EH (cell line): Measurements from ENCODE around the gene CC2D2A.
A peak's percentile ranks its signal among the peaks of the same experiment; 100 is the strongest.

Experiments
- DNase-seq: peaks from one replicate; pipeline ENCODE4 v3.0.0-alpha.2; 2015; ENCODE audit warnings: low read depth

CC2D2A gene

DNA sequence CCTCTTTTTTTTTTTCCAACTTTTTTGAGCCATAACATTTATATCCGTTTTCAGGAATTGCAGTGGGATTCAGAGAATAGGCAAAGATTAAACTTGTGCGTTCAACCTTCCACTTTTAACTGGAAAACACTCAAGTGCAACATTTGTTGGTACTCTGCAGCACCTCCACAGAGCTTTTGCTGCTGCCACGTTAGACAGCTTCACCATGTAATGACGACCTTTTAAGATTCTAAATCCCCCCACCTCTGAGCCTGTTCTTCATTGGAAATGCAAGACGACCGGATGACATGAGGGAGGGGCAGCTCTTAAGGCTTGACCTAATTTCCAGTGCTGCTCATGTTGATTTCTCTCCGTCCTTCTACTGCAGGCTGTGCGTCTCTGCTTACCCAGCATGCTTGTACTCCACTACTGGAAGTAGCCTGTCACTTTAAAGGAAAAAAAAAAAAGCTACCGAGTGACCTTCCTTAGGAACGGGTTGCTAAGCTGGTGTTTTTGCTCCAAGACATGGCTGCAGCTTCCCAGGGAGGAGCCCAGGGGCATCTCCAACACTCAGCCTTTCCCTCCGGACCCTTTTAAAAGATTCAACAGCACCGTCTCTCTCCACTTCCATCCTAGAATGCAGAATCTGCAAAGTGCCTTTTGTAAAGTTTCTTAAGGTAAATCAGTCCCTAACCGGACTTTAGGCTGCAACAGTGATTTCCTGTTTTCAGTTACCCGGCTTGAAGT, at the start of gene CC2D2A:
TSS of gene CC2D2A (plus strand) at position 481 of the 726 bp plus-strand sequence. CDS start 6,051 bp downstream, outside the sequence.
- peak; percentile 56 for DNase-seq

DNA sequence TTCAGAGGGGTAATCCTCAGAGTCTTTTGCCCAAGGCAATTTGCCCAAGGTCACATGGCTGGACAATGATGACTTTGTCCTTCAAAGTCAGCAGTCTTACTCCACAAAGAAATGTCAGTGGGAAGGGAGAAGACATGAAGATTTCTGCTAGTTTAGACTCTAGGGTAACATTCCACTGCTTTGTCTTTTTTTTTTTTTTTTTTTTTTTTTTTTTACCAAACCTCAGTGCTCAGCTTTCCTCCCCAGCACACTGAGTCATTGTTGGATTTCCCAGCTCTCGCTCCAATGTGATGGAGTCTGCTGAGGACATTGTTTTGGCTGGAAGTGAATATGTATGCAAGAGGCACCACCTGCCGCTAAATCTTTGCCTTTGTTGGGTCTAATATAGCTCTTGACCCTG, 49.0 kb upstream of the CC2D2A start:
- peak; percentile 68 for DNase-seq

DNA sequence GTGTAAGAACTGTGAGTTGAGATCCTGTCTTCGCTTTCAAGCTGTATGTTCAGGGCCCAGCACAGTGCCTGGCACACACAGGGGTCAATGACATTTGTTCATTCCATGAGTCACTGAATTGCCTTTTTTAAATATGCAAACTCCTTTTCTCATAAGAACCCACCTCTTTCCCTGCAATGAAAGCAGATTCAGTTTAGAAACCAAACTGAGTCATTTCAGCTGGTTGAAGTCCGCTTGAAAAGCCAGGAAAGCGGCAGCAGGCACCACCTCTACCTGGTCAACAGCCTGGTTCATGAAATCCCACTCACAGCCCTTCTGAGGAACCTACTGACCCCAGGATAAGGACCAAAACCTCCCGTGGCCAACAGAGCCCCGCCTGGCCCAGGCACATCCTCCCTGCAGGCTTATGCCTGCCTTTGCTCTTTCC, 46.4 kb upstream of the CC2D2A start:
- no peak for DNase-seq

DNA sequence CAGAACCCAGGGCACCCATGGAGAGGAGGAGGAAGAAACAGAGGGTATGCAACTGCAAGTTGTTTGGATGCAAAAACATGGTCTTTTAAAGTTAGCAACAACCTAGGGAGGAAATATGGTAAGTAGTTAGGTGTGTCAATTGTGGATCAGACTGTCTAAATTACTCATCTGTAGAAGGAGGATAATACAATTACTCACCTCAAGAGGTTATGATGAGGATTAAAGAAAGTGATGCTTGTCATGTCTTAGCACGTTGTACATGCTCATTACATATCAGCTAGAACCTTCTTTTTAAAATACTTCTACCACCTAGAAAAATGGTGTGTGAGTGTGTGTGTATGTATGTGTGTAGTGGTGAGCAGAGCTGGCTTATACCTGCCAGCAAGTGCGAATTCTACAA, 44.2 kb upstream of the CC2D2A start:
- DNase-seq = no peak

DNA sequence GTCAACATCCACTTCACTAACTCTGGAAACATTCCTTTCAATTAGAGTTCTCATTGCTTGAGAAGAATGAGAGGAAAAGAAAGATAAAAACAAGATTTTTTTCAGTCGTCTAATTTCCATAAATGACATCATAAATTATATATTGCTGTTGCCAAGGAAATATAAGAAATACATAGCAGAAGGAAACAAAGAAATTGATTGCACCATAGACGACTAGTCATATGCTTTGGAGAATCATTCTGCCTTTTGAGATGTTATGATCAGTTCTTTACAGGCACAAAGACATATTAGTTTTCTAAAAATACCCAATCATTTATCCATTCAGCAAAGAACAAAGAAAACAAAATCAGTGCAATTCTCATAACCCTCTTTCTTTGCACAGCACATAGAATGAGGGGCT, 42.5 kb upstream of the CC2D2A start:
- no peak for DNase-seq

DNA sequence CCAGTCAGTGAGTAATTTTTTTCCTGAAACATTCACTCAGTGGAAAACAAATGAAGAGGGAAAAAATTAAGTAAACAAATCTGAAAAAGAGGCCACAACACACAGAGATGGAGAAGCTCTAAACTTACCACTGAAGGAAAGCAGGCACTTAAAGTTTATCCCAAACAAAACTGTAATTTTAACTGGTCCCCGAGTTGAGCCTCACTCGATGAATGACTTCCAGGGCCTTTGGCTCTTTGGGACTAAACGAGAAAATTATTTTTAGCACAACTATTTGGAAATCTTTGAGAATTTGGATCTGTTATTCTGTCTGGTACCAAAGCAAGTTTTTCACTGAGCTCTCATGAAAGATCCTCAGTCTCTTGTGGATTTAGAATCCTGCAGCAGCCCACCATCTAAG, 42.0 kb upstream of the CC2D2A start, which contains the start of gene C1QTNF7:
TSS of gene C1QTNF7 (plus strand) at position 333 of the 400 bp plus-strand sequence. CDS start 7,711 bp downstream, outside the sequence.
- no peak for DNase-seq

DNA sequence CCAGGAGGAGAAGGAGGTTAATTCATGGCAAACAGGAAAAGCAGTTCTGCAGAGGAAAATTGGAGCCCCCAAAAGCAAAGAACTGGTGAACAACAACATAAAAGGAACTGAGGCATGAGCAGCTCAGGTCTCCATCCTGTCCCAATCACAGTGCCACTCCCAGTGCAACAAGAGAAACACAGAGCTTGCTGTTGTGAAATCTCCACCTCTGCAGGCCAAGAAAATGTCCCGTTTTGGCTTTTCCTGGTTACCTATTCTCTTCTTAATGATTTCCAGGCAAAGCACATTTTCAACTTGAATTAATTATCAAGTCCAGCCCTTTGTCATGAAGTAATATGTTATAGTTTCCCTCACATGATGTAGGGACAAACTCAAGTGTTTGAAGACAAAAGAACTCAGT, 41.1 kb upstream of the CC2D2A start:
- no peak for DNase-seq

DNA sequence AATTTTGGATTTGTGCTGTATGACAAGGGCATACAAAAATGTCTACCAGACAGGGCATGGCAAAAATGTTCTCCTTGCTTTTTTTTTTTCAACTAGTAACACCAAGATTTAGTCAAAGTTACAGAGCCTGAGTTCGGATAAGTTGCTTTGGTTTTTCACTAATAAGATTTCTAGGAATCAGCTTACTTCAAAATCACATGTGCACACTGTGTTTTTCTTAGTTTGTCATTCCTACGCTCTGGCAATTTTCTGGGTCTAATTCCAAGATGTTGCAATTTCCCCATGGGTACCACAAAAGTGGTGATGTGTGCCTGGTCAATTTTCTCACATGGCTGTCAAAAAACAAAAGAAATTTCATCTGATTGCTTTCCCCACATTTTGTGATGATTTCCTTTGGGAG, 35.6 kb upstream of the CC2D2A start:
- no peak for DNase-seq

DNA sequence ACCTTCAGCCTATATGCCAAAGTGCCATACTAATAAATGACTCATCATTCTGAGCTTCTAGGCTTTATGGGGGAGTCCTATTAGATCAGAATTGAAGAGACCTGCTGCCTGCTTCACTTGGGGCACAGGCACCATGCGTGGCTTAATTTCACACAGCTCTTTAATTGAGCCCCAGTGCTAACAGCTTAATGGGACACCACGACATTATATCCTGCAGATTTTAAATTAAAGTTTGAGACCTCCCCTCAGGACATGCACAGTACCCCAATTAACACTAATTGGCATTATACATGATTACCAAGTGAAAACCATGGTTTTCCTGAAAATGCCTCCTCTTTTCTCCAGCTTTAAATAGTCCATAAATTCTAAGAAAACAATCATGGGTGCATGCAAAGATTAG, 35.0 kb upstream of the CC2D2A start:
- no peak for DNase-seq

DNA sequence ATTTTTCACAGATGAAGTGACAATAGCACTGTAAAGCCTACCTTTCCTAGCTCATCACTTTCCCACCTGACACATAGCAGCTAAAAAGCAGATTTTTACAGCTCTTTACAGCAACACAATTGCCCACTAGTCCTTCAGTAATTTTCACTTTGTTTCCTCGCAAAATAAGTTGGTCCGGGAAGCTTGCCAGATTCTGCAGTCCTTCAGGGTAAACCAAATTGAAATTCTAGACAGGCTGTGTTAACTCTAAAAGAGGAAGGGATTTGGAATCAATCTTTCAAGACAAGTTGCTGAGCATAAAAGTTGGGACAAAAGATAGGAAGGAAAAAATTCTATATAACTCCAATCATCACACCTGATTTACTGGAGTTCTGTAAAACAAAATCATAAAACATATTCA, 33.2 kb upstream of the CC2D2A start:
- peak; percentile 59 for DNase-seq

DNA sequence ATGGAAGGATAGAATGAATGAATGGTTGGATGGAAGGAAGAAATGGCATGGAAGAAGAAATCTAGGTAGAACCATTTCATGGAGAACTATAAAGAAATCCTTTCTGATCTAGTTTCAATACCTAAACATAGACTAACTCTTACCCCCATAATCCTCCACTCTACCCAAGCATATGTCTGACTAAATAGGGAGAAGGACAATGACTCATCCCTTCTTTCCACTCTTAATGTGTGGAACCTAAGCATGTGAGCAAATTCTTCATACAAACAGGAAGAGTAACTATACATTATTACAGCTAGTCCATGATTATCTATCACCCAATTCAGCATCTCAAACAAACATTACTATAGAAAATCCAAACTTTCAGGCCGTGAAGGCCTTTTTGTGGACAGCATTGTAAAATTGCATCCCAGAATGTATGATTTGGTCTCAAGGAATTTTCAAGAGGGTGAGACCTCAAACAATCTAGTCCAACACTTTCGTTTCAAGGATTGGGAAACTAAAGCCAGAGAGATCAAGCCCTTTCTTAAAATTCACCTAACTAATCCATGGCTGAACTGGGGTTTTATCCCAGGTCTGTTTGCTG, 30.6 kb upstream of the CC2D2A start:
- DNase-seq = peak; percentile 41

DNA sequence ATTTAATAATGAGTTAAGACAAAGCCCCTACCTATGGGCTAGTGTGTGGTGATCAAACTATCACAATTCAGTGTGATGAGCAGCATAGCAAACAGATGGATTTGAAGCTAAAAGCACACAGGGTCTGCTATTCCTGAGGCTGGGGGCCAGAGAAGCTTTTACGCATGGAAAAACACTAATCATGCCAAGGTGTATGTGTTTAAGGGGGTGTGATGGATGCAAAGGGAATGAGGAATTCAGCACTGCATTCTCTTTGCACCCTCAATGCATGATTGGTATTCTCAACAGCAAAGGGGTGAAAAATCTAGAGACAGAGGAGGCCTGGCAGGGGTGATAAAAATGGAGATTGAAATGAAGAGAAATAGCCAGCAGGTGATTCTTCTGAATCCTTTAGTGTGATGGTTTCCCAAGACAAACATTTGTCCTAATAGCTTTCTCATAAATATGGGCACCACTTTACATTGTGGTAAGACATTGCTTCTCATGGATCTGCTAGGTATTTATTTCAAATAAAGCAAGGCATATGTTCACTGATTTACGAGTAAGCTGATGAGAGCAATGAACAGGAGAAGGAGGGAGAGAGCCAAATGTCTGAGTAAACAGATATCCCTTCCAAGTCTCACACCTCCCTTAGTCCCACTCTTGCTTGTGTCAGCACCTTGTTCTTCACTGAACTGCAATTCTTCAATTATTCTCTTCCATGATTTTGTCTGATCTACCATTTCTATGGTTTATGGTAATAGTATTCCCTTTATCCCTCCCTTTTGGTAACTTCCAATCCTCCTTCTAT, 26.1 kb upstream of the CC2D2A start:
- DNase-seq = no peak

DNA sequence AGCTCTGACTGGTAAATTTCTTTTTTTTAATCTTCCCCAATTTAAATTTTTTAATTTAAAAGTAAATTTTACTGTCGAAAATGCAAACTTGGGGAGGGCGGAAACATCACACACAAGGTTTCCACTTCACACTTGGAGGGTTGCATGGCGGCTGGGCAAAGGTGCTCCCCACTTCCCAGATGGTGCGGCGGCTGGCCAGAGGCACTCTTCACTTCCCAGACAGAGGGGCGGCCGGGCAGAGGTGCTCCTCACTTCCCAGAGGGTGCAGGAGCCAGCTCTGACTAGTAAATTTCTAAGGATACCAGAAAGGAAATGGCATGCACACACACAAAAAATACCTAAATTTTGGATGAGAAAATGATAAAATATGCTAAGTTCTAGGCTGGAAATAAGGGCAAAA, 25.4 kb upstream of the CC2D2A start:
- DNase-seq = no peak

DNA sequence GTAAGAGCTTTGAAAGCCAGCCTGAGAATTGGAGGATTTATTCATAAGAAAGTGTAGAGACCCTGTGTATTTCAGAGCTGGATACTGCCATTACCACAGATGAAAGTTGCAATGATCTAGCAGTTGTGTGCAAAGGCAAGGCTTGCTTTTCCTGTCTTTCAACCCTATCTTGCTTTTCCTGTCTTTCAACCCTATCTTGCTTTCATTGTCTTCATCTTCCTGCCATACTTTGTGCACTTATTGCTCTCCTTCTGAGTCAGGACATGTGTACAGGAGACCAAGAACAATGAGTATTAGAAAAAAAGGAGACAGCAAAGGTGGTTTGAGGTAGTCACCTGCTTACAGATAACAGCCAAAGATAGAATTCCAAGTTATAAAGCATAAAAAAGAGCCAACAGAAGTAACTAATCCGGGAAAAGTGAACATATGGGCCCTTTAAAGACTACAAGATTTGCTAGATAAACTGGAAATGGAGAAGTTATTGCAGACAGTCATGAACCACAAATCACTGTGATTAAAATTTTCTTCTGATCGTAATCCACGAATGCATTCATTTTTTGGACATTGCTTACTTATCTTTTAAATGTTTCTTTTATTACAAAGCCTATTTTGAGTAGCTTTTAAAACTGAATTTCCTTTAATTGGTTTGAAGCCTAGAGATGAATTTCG, 24.7 kb upstream of the CC2D2A start:
- no peak for DNase-seq

DNA sequence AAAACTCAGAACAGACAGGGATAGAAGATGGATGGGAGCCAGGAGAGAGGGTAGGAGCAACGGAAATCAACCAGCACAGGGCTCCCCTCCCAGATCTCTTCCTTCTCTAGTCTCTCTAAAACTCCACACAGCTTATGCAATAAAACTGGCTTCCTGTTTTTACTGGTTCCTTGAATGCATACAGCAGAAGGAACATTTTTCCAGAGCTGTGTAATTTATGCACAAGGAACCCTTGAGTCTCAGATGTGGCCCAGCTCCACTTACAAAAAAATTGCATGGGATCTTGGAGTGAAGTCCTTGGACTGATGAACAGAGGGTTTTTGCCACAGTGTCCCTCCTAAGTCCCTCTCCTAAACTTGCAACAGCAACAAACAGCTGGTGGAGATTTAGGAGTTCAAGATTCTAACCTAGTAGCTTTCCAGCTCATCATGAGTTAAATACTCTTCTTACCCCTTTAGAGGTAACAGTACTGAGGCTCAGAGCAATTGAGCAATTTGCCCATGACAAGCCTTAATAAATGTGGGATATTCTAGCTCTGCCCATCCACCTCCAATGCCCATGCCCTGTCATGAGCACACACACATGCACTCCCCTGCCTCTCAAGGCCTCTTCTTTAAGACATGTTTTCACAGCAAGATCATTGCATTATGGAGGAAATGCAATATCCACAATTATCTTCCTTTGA, 18.4 kb upstream of the CC2D2A start:
- peak; percentile 82 for DNase-seq

DNA sequence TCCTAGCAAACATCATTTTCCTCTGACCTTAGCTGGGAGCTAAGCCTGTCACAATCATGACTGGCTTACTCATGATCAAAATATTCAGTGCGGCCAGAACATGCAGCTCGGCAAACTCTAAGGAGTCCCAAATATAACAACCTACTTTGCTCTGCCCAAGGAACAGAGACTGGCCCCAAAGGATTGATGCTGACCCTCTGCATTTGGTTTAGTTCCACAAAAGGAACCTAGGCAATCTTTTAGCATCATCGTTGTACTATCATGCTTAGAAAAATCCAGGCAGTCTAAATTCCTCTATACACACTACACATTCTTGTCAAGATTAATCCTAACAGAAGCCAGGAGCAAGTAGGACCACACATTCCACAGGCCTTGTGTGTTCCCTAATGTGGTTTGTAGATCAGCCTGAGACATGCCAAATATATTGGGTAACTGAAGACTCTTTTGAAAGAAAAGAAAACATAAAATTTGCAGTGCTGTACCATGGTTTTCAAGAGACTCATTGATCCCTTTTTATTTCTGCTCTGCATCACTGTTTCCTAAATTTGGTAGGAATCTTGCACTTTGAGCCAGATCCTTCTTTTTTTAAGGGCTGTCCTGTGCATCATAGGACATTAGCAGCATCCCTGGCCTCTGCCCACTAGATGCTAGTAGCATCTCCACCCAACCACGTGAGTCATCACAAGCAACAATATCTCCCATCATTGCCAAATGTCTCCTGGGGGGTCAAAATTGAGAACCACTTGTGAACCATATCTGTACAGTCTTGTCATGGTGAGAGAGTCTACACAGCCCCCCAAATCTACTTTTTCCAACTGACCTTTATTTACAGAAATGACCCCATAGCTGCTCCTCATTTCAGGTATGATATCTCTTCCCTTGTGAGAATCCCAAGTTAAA, 17.6 kb upstream of the CC2D2A start:
- peak; percentile 96 for DNase-seq

DNA sequence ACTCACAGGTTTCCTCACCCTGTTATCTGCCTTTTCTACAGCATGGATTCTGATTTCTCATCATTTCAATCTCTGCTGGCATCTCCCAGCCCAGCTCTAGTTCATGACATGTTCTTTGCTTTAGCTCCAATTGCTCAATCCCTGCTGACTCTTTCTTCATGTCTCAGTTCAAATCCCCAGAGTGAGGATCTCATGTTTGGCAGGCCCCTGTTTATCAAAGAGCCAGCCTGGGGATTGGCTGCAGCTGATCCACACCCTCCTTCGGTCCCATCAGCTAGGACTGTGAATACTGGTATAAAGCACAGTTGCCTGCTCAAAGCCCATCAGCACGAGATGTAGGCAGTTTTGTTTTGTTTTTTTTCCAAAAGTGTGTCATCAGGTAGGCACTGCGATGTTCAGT, 14.4 kb upstream of the CC2D2A start:
- peak; percentile 41 for DNase-seq

DNA sequence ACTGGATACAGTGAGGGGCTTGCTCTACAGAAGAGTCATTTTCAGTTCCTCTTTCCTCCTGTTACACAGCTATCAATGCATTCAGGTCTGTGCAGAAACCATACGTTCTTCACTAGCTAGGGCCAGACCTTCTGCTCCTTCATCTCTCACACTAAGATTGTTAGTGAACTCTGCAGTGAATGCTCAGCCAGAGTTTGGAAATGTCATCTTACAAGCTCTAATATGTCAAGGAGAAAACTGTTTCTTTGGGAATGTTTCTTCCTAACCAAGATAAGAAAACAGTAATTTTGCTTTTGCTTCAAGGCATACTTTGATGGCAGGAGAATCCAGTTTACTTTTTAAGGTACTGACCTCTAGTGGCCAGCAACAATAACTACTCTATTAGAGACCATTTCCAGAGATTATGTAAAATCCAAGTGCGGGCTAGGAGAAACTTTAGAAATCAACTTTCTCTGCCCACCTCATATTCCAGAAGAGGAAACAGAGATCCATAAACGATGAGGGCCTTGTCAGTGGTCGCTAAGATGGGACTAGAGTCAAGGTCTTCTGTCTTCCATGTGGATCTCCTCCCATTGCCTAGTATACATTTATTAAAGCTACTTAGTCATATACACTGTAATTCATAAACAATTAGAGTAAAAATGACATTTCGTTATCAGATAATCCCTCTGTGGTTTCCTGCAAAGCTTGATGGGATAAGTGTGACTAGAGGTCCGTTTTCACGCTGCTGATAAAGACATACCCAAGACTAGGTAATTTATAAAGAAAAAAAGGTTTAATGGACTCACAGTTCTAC, 12.1 kb upstream of the CC2D2A start:
- peak; percentile 72 for DNase-seq

DNA sequence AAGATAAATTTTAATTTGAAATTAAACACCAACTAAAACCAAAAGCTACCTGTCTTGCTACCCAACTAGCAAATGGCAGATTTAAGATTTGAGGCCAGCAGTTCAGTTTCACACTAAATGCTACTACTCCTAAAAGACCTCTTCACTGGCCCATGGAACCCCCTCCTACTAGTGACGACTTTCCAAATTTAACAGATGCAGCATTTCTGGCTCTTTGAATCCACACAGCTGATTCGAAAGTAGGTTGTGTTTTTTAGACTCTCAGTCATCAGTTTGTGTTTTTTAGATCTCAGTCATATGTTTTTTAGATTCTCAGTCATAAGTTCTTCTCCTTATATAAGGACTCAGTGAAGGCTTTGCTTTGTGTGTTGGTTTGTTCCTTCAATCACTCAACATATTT, 11.1 kb upstream of the CC2D2A start:
- no peak for DNase-seq

DNA sequence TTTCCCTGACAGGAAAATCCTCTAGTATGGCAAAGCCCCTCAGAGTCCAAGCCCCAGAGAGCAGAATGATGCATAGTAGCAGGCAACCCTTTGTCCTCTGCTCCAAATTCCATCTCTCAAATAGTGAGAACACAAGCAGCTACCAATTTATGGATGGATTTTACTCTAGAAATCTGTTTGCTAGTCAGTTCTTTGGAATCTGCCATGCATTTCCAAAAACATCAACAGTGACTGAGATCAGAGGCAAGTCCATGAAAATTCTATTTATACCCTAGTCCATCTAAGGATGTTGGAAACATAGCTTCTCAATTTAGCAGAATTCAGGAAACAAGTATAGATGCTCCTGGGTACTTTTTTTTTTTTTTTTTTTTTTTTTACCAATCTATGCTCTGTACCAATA, 10.0 kb upstream of the CC2D2A start:
- peak; percentile 50 for DNase-seq
